ENCODE data around the gene GLT8D1. TPM values are rescaled to one million over a fixed set of nuclear protein-coding genes. Genes with fewer than 3 reads are reported as not detected.

Gene GLT8D1
- total RNA-seq, 1 donor from 2014 or later, result 88.0 TPM

- Histone ChIP-seq H3K4me1 (peaks cover 18% of the 10 kb centered on the region), H2AFZ (replicated peaks) (peak overlapping the region; percentile 95), H3F3A (ENCODE audit: low read depth) (peaks cover 30% of the 10 kb centered on the region), H3K36me3 (peaks cover 8% of the 10 kb centered on the region), H3K27ac (no peak overlapping the region), H3K79me2 (ENCODE audit: low read depth) (peaks cover 72% of the 10 kb centered on the region), H3K9ac (peak overlapping the region; percentile 75), H4K20me1 (ENCODE audit: low read depth) (peaks cover 7% of the 10 kb centered on the region), H3K27me3 (no peaks in the 10 kb centered on the region), H3K4me3 (peak overlapping the region; percentile 81), H3K4me2 (peak overlapping the region; percentile 97), H3K9me3 (ENCODE audit: low read depth) (no peaks in the 10 kb centered on the region)
- peaks cover 9% of the 10 kb centered on the region for H3K36me3 Mint-ChIP-seq
- H3K4me3 Mint-ChIP-seq, result peak overlapping the region; percentile 97
- peaks cover 27% of the 10 kb centered on the region for H3K4me1 Mint-ChIP-seq
- DNase-seq (ENCODE audit: low spot score), result no peak
- H3K9me3 Mint-ChIP-seq, result no peaks in the 10 kb centered on the region
- no peak overlapping the region for H3K27ac Mint-ChIP-seq
- peaks cover 8% of the 10 kb centered on the region for H3K27me3 Mint-ChIP-seq (ENCODE audit: insufficient read depth, low read depth)
- no peak for TF ChIP-seq EZH2phosphoT487 (IDR thresholded peaks at IDR 0.05)
- TF ChIP-seq CTCF (IDR thresholded peaks at IDR 0.05), result no peak
- no peak for TF ChIP-seq EZH2 (IDR thresholded peaks at IDR 0.05)
Observed at GRCh38 chr3:52705438-52705687, 228 bp downstream of the GLT8D1 start.

GRCh38 chr3:52704611-52705437, 767 bp downstream of the GLT8D1 start:
- Mint-ChIP-seq H3K9me3 (no peaks in the 10 kb centered on the region), H3K27ac (peak overlapping the region; percentile 78), H3K4me3 (peak overlapping the region; percentile 97), H3K36me3 (peaks cover 9% of the 10 kb centered on the region), H3K27me3 (ENCODE audit: insufficient read depth, low read depth) (peaks cover 8% of the 10 kb centered on the region), H3K4me1 (peaks cover 27% of the 10 kb centered on the region)
- H3K4me1 ChIP-seq, result peaks cover 18% of the 10 kb centered on the region
- peaks cover 8% of the 10 kb centered on the region for H3K36me3 ChIP-seq
- peak; percentile 24 for DNase-seq (ENCODE audit: low spot score)
- TF ChIP-seq EZH2 (IDR thresholded peaks at IDR 0.05), result no peak
- no peak for TF ChIP-seq EZH2phosphoT487 (IDR thresholded peaks at IDR 0.05)
- TF ChIP-seq CTCF (IDR thresholded peaks at IDR 0.05), result no peak
- H3K9me3 ChIP-seq (ENCODE audit: low read depth), result no peaks in the 10 kb centered on the region
- H3K27me3 ChIP-seq, result no peaks in the 10 kb centered on the region
- peak overlapping the region; percentile 97 for H3K4me2 ChIP-seq
- H2AFZ ChIP-seq (replicated peaks), result peak overlapping the region; percentile 95
- H3F3A ChIP-seq (ENCODE audit: low read depth), result peaks cover 31% of the 10 kb centered on the region
- peak overlapping the region; percentile 81 for H3K4me3 ChIP-seq
- H3K9ac ChIP-seq, result peak overlapping the region; percentile 75
- H3K27ac ChIP-seq, result no peak overlapping the region
- H4K20me1 ChIP-seq (ENCODE audit: low read depth), result peaks cover 7% of the 10 kb centered on the region
- H3K79me2 ChIP-seq (ENCODE audit: low read depth), result peaks cover 72% of the 10 kb centered on the region

GRCh38 chr3:52703341-52703740, 2.2 kb downstream of the GLT8D1 start:
- Histone ChIP-seq H3K27me3 (no peaks in the 10 kb centered on the region), H3K4me2 (peak overlapping the region; percentile 97), H4K20me1 (ENCODE audit: low read depth) (peaks cover 7% of the 10 kb centered on the region), H3K9me3 (ENCODE audit: low read depth) (no peaks in the 10 kb centered on the region), H3K9ac (no peak overlapping the region), H3K4me3 (no peak overlapping the region), H3K36me3 (peaks cover 6% of the 10 kb centered on the region), H2AFZ (replicated peaks) (no peak overlapping the region), H3F3A (ENCODE audit: low read depth) (peaks cover 30% of the 10 kb centered on the region), H3K27ac (no peak overlapping the region), H3K79me2 (ENCODE audit: low read depth) (peaks cover 71% of the 10 kb centered on the region), H3K4me1 (peaks cover 18% of the 10 kb centered on the region)
- H3K4me3 Mint-ChIP-seq, result peak overlapping the region; percentile 97
- peaks cover 27% of the 10 kb centered on the region for H3K4me1 Mint-ChIP-seq
- DNase-seq (ENCODE audit: low spot score), result no peak
- H3K27me3 Mint-ChIP-seq (ENCODE audit: insufficient read depth, low read depth), result peaks cover 8% of the 10 kb centered on the region
- H3K9me3 Mint-ChIP-seq, result no peaks in the 10 kb centered on the region
- TF ChIP-seq EZH2 (IDR thresholded peaks at IDR 0.05) (no peak), EZH2phosphoT487 (IDR thresholded peaks at IDR 0.05) (no peak), CTCF (IDR thresholded peaks at IDR 0.05) (no peak)
- H3K36me3 Mint-ChIP-seq, result peaks cover 7% of the 10 kb centered on the region
- no peak overlapping the region for H3K27ac Mint-ChIP-seq

Data from neural progenitor cell (in vitro differentiated cells).